ELR (cell line): Measurements from ENCODE around the gene PRRG2.
A peak's percentile ranks its signal among the peaks of the same experiment; 100 is the strongest.

Source experiments
- DNase-seq: peaks from one replicate; pipeline ENCODE4 v3.0.0-alpha.2; 2015; ENCODE audit warnings: low read depth

Gene PRRG2

GRCh38 chr19:49589502-49589905 lies 8.4 kb downstream of the PRRG2 start:
- DNase-seq, result no peak

DNA sequence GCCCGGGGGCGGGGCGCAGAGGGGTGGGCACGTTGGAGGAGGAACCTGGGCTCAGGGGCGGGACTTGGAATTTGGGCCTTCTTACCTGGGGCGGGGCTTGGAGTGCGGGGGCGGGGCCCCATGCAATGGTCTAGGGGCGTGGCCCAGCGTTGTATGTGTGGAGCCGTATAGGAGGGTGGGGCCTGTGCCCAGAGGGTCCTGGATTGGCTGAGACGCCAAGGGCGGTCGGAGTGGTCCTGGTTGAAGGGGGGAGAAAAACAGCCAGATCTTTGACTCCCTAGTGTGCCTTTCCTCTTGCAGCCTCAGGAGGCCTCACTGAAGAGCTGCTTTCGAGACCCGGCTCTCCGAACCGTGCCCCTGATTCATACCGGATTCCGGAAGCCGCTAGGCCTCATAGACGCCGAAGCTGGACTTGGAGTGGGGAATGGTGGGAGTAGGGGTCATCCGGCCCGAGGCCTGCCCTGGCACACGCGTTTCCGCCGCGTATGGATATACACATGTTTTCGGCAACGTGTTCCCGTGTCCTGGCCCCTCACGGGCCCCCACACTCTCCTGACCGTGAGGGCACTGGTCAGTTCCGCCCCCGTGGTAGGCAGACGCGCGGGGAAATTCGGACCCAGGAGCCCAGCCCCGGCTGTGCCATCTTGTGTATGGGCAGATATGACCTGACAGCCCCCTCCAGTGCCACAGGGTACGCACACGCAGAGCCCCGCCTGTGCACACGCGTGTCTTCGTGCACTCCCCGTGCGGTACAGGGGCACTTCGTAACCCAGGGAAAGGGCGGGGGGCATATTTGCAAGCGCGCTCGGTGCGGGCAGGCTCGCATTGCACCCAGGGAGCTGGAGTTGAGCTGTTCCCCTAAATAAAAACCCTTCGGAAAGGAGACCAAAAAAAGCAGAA lies 9.2 kb downstream of the PRRG2 start:
- DNase-seq, result peak; percentile 98

DNA sequence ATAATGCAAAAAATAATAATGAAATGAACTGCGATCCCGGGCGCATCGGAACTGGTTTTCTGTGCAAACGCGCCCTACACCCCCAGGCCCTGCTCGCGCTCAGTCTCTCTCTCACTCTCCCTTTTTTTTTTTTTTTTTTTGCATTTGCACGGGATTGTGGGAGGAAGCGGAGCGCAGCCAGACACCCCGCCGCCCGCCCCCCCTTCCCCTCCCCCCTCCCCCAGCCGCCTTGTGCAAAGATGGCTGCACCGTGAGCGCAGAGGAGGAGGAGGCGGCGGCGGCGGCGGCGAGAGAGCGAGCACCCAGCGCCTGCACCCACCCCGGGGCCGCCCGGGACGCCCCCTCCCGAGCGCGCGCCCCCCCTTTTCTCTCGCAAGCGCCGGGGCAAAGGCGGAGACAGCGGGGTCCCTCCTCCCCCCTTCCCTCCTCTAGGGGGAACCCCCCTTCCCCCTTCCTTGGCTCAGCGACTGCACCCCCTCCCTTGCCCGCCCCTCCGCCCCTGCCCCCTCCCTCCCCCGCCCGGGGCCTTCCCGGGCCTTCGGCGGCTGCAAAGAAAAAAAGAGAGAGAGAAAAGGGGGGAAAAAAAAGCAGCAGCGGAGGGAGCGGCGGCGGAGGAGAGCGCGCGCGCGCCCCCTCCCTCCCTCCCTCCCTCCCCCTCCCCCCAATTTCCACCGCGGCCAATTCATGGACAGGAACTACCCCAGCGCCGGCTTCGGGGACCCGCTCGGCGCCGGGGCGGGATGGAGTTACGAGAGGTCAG lies 10.0 kb downstream of the PRRG2 start, which contains the start of gene PRR12:
PRR12 (plus strand) TSS at position 212 of the 760 bp plus-strand sequence; CDS start at position 685, 473 bp downstream.
- DNase-seq, result peak; percentile 83

- peak; percentile 63 for DNase-seq
Measured at GRCh38 chr19:49591731-49592485, 10.8 kb downstream of the PRRG2 start.

- DNase-seq, result peak; percentile 52
Measured at GRCh38 chr19:49592486-49593232, 11.5 kb downstream of the PRRG2 start.

- peak; percentile 94 for DNase-seq
Measured at GRCh38 chr19:49593233-49594113, 12.4 kb downstream of the PRRG2 start.

GRCh38 chr19:49594157-49594992 lies 13.3 kb downstream of the PRRG2 start:
- DNase-seq, result no peak

GRCh38 chr19:49594993-49595818 lies 14.1 kb downstream of the PRRG2 start:
- DNase-seq, result no peak

DNA sequence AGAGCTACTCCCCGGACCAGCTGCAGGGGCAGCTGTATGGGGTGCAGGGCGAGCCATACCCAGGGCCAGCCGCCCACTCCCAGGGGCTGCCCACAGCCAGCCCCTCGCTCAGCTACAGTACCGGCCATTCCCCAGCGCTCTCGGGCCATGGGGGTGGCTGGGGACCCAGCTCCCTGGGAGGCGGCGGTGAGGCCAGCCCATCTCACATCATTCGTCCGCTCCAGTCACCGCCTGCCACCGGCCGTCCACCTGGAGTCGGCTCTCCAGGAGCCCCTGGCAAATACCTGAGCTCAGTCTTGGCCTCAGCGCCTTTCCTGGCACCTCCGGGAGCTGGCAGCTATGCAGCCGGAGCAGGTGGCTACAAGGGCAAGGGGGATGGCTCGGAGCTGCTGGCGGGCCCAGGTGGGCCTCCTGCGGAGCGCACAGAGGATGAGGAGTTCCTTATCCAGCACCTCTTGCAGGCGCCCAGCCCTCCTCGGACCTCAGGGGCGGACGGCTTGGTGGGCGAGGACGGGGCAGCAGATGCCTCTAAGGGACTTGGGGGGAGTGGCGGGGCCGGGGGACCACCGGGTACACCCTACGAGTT lies 14.8 kb downstream of the PRRG2 start:
- no peak for DNase-seq

- no peak for DNase-seq
Measured at GRCh38 chr19:49596407-49596806, 15.3 kb downstream of the PRRG2 start.

DNA sequence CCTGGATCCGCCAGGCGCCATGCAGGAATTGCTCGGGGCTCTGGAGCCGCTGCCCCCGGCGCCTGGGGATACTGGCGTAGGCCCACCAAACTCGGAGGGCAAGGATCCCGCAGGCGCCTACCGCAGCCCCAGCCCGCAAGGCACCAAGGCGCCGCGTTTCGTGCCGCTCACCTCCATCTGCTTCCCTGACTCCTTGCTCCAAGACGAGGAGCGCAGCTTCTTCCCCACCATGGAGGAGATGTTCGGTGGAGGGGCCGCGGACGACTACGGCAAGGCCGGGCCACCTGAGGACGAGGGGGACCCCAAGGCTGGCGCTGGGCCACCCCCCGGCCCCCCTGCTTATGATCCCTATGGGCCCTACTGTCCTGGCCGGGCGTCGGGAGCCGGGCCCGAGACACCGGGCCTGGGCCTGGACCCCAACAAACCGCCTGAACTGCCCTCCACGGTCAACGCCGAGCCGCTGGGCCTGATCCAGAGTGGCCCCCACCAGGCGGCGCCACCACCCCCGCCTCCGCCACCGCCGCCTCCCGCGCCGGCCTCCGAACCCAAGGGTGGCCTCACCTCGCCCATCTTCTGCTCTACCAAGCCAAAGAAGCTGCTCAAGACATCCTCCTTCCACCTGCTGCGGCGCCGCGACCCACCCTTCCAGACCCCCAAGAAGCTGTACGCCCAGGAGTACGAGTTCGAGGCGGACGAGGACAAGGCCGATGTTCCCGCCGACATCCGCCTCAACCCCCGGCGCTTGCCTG lies 16.0 kb downstream of the PRRG2 start:
- no peak for DNase-seq

DNA sequence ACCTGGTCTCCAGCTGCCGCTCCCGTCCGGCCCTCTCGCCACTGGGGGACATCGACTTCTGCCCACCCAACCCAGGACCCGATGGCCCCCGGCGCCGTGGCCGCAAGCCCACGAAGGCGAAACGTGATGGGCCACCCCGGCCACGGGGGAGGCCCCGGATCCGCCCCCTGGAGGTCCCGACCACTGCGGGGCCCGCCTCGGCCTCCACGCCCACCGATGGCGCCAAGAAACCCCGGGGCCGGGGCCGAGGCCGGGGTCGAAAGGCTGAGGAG lies 16.5 kb downstream of the PRRG2 start:
- DNase-seq, result no peak

DNA sequence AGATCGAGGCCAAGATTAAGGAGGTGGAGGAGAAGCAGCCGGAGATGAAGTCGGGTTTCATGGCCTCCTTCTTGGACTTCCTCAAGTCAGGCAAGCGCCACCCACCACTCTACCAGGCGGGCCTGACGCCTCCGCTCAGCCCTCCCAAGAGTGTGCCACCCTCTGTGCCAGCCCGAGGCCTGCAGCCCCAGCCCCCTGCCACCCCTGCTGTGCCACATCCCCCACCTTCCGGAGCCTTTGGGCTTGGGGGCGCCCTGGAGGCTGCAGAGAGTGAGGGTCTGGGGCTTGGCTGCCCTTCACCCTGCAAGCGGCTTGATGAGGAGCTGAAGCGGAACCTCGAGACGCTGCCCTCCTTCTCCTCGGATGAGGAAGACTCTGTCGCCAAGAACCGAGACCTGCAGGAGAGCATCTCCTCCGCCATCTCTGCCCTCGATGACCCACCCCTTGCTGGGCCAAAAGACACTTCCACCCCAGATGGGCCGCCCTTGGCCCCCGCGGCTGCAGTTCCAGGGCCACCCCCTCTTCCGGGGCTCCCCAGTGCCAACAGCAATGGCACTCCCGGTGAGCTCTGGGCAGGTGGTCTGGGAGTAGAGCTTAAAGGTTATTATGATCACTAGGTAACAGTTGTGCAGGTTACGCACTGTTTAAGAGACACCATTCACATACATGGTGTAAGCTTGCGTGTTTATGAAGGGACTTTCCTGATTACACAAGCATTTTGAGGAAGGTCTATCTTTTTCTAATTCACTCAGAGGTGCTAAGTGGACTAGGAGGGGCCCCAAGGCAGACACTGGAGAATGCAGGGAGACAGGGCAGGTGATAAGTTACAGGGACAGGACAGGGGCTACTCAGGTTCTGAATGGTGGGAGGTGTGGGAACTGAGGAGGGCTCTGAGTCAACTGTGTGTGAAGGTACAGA lies 18.5 kb downstream of the PRRG2 start:
- DNase-seq, result no peak

- no peak for DNase-seq
Measured at GRCh38 chr19:49601482-49602038, 20.4 kb downstream of the PRRG2 start.

- no peak for DNase-seq
Measured at GRCh38 chr19:49602806-49603205, 21.7 kb downstream of the PRRG2 start.

GRCh38 chr19:49605605-49606004 lies 24.5 kb downstream of the PRRG2 start:
- no peak for DNase-seq
